ENCODE measurements around the gene CCDC27.

DNA sequence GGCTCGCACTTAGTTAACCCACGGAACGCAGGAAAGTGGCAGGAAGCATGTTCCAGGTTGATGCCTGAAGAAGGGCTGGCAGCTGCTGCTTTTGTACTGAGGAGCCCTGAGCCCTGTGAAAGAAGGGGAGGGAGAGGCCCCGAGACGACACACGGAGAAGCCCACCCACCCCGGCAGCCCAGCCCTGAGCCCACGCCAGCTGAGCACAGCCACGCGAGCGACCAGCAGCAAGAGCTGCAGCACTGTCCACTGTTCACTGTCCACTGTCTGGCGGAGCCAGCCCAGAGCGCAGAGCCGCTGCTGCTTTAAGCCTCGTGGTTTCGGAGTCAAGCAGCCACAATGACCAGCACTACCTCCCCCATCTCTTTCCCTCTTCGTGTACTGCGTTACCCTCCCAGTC, 38.7 kb downstream of the CCDC27 start:
- TF ChIP-seq POLR2A (IDR thresholded peaks at IDR 0.05), result no peak
- no peak for TF ChIP-seq CTCF (IDR thresholded peaks at IDR 0.05)
- no peak for TF ChIP-seq EP300 (IDR thresholded peaks at IDR 0.05; ENCODE audit: low read depth)

All from transverse colon (tissue), 3 donors.